Activated naive CD8-positive, alpha-beta T cell treated with anti-CD3 and anti-CD28 coated beads, Interleukin-2, amount 10 ng/mL, durations not matched to agents 7 days and 5 days (primary cell): ENCODE data around the gene ZBTB37. TPM values are rescaled to one million over a fixed set of nuclear protein-coding genes. Genes with fewer than 3 reads are reported as not detected.
"Not testable (repeated sequence)": the region's sequence is repeated elsewhere in the genome, so short reads cannot be mapped to it uniquely, and the experiment has no call there.

Experiments used
- ATAC-seq: fragments of 150-1000 bp; cut with Tn5 transposase; one replicate; pipeline ENCODE4 v1.10.0; 2021; ENCODE audit warnings: low read depth, moderate library complexity
- POLR2A ChIA-PET: fragments of 350-600 bp; sonication (Branson Sonifier 250); formaldehyde crosslinking; loops from one replicate; lab custom pipeline; 2021; ENCODE audit warnings: antibody characterized with exemption; lab: Charles Lee
- DNase-seq: peaks from one replicate; pipeline ENCODE4 v3.0.0; 2021
- H3K27ac Mint-ChIP-seq: one replicate; pipeline ENCODE4 v1.8.0; 2022; ENCODE audit warnings: mild to moderate bottlenecking, mixed read lengths
- H3K27me3 Mint-ChIP-seq: one replicate; pipeline ENCODE4 v1.8.0; 2022; ENCODE audit warnings: mild to moderate bottlenecking, moderate library complexity, mixed read lengths
- H3K36me3 Mint-ChIP-seq: one replicate; pipeline ENCODE4 v1.8.0; 2021; ENCODE audit warnings: mild to moderate bottlenecking, mixed read lengths
- H3K4me1 Mint-ChIP-seq: one replicate; pipeline ENCODE4 v1.8.0; 2021; ENCODE audit warnings: mixed read lengths
- H3K4me3 Mint-ChIP-seq: one replicate; pipeline ENCODE4 v1.8.0; 2022; ENCODE audit warnings: mild to moderate bottlenecking, moderate library complexity, mixed read lengths
- H3K9me3 Mint-ChIP-seq: one replicate; pipeline ENCODE4 v1.8.0; 2021; ENCODE audit warnings: mixed read lengths
- total RNA-seq, 2 experiments: library from RNA; stranded (reverse); gene quantifications; one replicate each; pipeline ENCODE4 v1.2.3, GENCODE V29; 2021

The ZBTB37 gene
- total RNA-seq, 2 experiments from 2014 or later: 16.2 to 16.4 TPM

GRCh38 chr1:173859547-173859946 is 8.6 kb upstream of the ZBTB37 start:
- Mint-ChIP-seq H3K4me1 (peaks cover 20% of the 10 kb centered on the region), H3K36me3 (peaks cover 25% of the 10 kb centered on the region)
- H3K9me3 Mint-ChIP-seq, H3K4me3 Mint-ChIP-seq, DNase-seq, POLR2A ChIA-PET, H3K27me3 Mint-ChIP-seq, H3K27ac Mint-ChIP-seq, ATAC-seq: not testable (repeated sequence)

- H3K4me1 Mint-ChIP-seq: peaks cover 23% of the 10 kb centered on the region
- no peaks in the 10 kb centered on the region for H3K9me3 Mint-ChIP-seq
- peaks cover 25% of the 10 kb centered on the region for H3K36me3 Mint-ChIP-seq
- POLR2A ChIA-PET: no interaction called here
- H3K4me3 Mint-ChIP-seq: no peak overlapping the region
- no peaks in the 10 kb centered on the region for H3K27me3 Mint-ChIP-seq
- ATAC-seq (no peak), DNase-seq (no peak)
- no peak overlapping the region for H3K27ac Mint-ChIP-seq
Observed at GRCh38 chr1:173860065-173860464, 8.1 kb upstream of the ZBTB37 start.

- Mint-ChIP-seq H3K9me3 (no peaks in the 10 kb centered on the region), H3K27ac (peak overlapping the region; percentile 1), H3K36me3 (peaks cover 34% of the 10 kb centered on the region), H3K4me3 (no peak overlapping the region), H3K27me3 (no peaks in the 10 kb centered on the region), H3K4me1 (peaks cover 38% of the 10 kb centered on the region)
- POLR2A ChIA-PET: interaction anchor here (0.6 to 0.7 kb wide), 2 partner anchors 293 to 333 kb away, joined by 3 to 5 read pairs; no protein-coding TSS in a partner anchor
- DNase-seq (no peak), ATAC-seq (no peak)
Observed at GRCh38 chr1:173861731-173862145, 6.4 kb upstream of the ZBTB37 start.

GRCh38 chr1:173862146-173862768 is 5.9 kb upstream of the ZBTB37 start:
- peaks cover 40% of the 10 kb centered on the region for H3K4me1 Mint-ChIP-seq
- POLR2A ChIA-PET: interaction anchor here (0.7 kb wide), 1 partner anchor 292 kb away, joined by 3 read pairs; no protein-coding TSS in a partner anchor
- not testable (repeated sequence) for H3K9me3 Mint-ChIP-seq, DNase-seq, H3K27me3 Mint-ChIP-seq, ATAC-seq
- H3K27ac Mint-ChIP-seq: peak overlapping the region; percentile 21
- peaks cover 39% of the 10 kb centered on the region for H3K36me3 Mint-ChIP-seq
- peak overlapping the region; percentile 40 for H3K4me3 Mint-ChIP-seq

- Mint-ChIP-seq H3K27me3 (no peaks in the 10 kb centered on the region), H3K4me3 (peak overlapping the region; percentile 40), H3K27ac (peak overlapping the region; percentile 21), H3K9me3 (no peaks in the 10 kb centered on the region), H3K36me3 (peaks cover 39% of the 10 kb centered on the region), H3K4me1 (peaks cover 40% of the 10 kb centered on the region)
- POLR2A ChIA-PET: no interaction called here
- ATAC-seq: no peak
- no peak for DNase-seq
Observed at GRCh38 chr1:173862769-173863223, 5.4 kb upstream of the ZBTB37 start.

- no peak for ATAC-seq
- no peaks in the 10 kb centered on the region for H3K27me3 Mint-ChIP-seq
Observed at GRCh38 chr1:173863224-173864161, 4.7 kb upstream of the ZBTB37 start.

GRCh38 chr1:173864179-173864867 is 3.9 kb upstream of the ZBTB37 start:
- Mint-ChIP-seq H3K36me3 (peaks cover 39% of the 10 kb centered on the region), H3K9me3 (no peaks in the 10 kb centered on the region), H3K27ac (peak overlapping the region; percentile 65), H3K4me1 (peaks cover 42% of the 10 kb centered on the region), H3K4me3 (peak overlapping the region; percentile 97), H3K27me3 (no peaks in the 10 kb centered on the region)
- POLR2A ChIA-PET: interaction anchor here (0.6 to 2.6 kb wide), 3 partner anchors 26 to 97 kb away, joined by 3 to 10 read pairs (median 3); partner anchors contain the start of genes CENPL and DARS2
- no peak for ATAC-seq
- no peak for DNase-seq

More at GRCh38 chr1:173863224-173864161, 4.7 kb upstream of the ZBTB37 start:
- H3K9me3 Mint-ChIP-seq: no peaks in the 10 kb centered on the region
- H3K27ac Mint-ChIP-seq: peak overlapping the region; percentile 65
- peaks cover 40% of the 10 kb centered on the region for H3K4me1 Mint-ChIP-seq
- H3K36me3 Mint-ChIP-seq: peaks cover 39% of the 10 kb centered on the region
- H3K4me3 Mint-ChIP-seq: peak overlapping the region; percentile 97
- POLR2A ChIA-PET: no interaction called here
- no peak for DNase-seq

GRCh38 chr1:173865468-173866164 is 2.6 kb upstream of the ZBTB37 start:
- no peak for ATAC-seq
- no peak for DNase-seq
- Mint-ChIP-seq H3K27me3 (no peaks in the 10 kb centered on the region), H3K4me3 (peak overlapping the region; percentile 97), H3K27ac (peak overlapping the region; percentile 95), H3K9me3 (no peaks in the 10 kb centered on the region), H3K4me1 (peaks cover 49% of the 10 kb centered on the region), H3K36me3 (peaks cover 41% of the 10 kb centered on the region)
- POLR2A ChIA-PET: interaction anchor here (0.6 to 2.6 kb wide), 2 partner anchors 21 to 42 kb away, joined by 4 to 10 read pairs; partner anchors contain the start of genes CENPL and DARS2

- peak overlapping the region; percentile 97 for H3K4me3 Mint-ChIP-seq
- H3K4me1 Mint-ChIP-seq: peaks cover 58% of the 10 kb centered on the region
- peaks cover 49% of the 10 kb centered on the region for H3K36me3 Mint-ChIP-seq
- no peaks in the 10 kb centered on the region for H3K9me3 Mint-ChIP-seq
- no peak for DNase-seq
- POLR2A ChIA-PET: interaction anchor here (2.6 kb wide), 1 partner anchor 43 kb away, joined by 10 read pairs; the partner anchor contains the start of genes CENPL and DARS2
- no peak for ATAC-seq
- no peaks in the 10 kb centered on the region for H3K27me3 Mint-ChIP-seq
- peak overlapping the region; percentile 95 for H3K27ac Mint-ChIP-seq
Observed at GRCh38 chr1:173866413-173867115, 1.6 kb upstream of the ZBTB37 start.

- ATAC-seq: no peak
- H3K4me3 Mint-ChIP-seq: peak overlapping the region; percentile 97
- H3K27ac Mint-ChIP-seq: peak overlapping the region; percentile 95
- DNase-seq: no peak
- H3K36me3 Mint-ChIP-seq: peaks cover 50% of the 10 kb centered on the region
- H3K9me3 Mint-ChIP-seq: no peaks in the 10 kb centered on the region
- no peaks in the 10 kb centered on the region for H3K27me3 Mint-ChIP-seq
- H3K4me1 Mint-ChIP-seq: peaks cover 57% of the 10 kb centered on the region
- POLR2A ChIA-PET: interaction anchor here (1.3 to 2.3 kb wide), 6 partner anchors 15 to 437 kb away, joined by 4 to 33 read pairs (median 8); partner anchors contain the start of genes CENPL, DARS2, KLHL20 and PRDX6
Observed at GRCh38 chr1:173867141-173867752, 933 bp upstream of the ZBTB37 start.

- DNase-seq: peak; percentile 95
- peaks cover 52% of the 10 kb centered on the region for H3K36me3 Mint-ChIP-seq
- peak within 1 kb of the TSS; percentile 97 for H3K4me3 Mint-ChIP-seq
- H3K27me3 Mint-ChIP-seq: no peaks in the 10 kb centered on the region
- no peaks in the 10 kb centered on the region for H3K9me3 Mint-ChIP-seq
- POLR2A ChIA-PET: interaction anchor here (0.6 to 2.3 kb wide), 18 partner anchors 10 to 1335 kb away, joined by 3 to 33 read pairs (median 4); partner anchors contain the start of genes CENPL, DARS2, KLHL20 and PRDX6
- H3K27ac Mint-ChIP-seq: peak within 1 kb of the TSS; percentile 95
- ATAC-seq: peak; percentile 79
- peaks cover 57% of the 10 kb centered on the region for H3K4me1 Mint-ChIP-seq
Observed at GRCh38 chr1:173867753-173868265, 371 bp upstream of the ZBTB37 start, which contains the start of gene GAS5. TSS of gene GAS5 (minus strand) at chr1:173867989.
